ENCODE results near the gene ZNF543.
"Not testable (repeated sequence)": the region's sequence is repeated elsewhere in the genome, so short reads cannot be mapped to it uniquely, and the experiment has no call there.

ZNF543 gene

DNA sequence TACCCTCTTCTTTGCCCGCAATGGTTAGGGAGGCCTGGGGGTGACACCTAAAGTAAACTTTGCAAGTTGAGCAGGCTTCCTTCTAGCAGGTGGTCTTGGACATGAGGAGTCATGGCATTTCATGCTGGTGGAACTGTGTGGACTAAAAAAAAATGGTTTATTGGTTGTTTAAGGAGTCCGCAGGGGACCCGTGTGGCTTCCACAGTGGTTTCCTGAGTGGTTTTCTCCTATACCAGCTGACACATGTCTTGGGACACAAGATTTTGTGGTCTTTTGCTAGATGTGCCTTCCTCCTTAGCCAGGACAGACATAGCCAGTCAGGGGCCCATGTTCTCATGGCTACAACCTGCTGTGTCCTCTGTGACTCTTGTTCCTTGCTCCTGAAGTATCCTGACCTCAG, 1.5 kb downstream of the ZNF543 start:
- DNase-seq, result peak in 1 of 2 experiments; percentile 13

DNA sequence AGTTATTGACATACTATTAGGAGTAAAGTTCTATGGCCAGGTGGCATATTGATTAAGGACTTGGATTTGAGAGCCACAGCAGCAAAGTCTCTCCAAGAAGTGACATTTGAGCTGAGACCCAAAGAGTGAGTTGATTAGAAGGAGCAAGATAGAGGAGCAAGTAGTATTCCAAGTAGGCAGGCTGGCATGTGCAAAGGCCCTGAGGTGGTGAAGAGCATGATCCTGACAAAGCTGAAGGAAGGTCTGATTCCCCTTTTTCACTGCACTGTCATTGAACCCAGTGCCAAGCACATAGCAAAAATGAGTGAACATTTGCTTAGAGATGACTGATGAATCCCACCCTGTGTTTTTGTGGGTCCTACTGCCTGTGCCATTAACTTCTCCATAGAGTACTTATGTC, 4.7 kb downstream of the ZNF543 start:
- DNase-seq, result no peak

DNA sequence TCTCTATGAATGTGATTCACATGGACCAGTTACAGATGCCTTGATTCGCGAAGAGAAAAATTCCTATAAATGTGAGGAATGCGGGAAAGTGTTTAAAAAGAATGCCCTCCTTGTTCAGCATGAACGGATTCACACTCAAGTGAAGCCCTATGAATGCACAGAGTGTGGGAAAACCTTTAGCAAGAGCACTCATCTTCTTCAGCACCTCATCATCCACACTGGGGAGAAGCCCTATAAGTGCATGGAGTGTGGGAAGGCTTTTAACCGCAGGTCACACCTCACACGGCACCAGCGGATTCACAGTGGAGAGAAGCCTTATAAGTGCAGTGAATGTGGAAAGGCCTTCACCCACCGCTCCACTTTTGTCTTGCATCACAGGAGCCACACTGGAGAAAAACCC, 7.7 kb downstream of the ZNF543 start:
- no peak for DNase-seq

DNA sequence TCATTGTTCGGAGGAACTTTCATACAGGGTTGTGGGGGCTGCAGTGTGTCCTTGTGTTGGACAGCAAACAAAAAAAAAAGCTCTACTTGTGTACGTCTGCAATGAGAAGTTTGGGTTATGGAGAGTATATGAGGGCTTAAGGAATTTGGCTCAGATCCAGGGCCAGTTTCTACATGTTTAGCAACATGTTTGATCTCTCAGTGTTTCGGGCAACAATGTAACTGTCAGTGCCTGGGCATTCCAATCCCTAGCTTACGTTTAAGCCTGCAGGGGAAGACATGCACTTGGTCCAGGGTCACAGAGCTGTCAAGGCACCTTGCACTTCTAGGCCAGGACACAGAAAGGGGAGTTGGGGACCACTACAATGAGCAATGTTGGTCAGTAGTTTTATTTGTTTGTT, 13.9 kb downstream of the ZNF543 start:
- no peak for DNase-seq

DNA sequence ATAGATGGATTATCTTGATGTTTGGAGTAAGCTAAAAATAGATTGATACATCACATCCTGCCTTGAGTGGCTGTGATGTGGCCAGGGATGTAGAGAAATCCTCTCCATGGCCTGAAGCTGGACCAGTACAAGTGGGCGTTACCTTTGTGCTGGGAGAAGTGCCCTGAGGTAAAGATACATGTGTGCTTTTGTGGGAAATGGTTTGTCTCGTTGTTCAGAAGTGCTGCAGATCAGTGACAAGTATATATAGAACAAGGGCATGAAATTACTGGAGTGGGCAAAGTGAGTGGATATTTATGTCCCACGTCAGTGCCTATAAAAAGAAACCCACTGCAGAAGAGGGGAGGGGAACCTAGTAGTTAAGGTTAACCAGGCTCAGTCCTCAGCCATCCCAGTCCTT, 18.6 kb downstream of the ZNF543 start:
- DNase-seq, result no peak

DNA sequence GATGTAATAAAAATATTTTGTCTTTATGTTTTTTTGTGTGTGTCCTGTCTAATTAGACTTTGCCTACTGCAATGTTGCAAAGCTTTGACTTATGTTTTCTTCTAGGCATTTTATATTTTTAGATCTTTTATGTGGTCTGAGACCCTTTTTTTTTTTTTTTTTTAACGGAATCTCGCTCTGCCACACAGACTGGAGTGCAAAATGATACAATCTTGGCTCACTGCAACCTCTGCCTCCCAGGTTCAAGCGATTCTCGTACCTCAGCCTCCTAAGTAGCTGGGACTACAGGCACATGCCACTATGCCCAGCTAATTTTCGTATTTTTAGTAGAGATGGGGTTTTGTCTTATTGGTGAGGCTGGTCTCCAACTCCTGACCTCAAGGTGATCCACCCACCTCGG, 22.3 kb downstream of the ZNF543 start:
- DNase-seq, result no peak

DNA sequence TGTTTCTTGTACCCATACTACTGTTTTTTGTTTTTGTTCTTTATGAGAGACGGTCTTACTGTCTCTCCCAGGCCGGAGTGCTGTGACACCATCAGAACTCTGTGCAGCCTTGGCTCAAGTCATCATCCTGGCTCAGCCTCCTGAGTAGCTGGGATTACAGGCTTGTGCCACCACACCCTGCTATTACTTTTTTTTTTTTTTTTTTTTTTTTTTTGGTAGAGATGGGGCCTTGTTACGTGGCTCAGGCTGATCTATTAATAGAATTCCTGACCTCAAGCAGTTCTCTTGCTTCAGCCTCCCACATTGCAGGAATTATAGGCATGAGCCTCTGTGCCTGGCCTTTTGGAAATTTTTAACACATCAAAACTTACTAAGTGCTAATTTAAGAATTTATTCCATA, 27.9 kb downstream of the ZNF543 start:
- DNase-seq, result no peak

DNA sequence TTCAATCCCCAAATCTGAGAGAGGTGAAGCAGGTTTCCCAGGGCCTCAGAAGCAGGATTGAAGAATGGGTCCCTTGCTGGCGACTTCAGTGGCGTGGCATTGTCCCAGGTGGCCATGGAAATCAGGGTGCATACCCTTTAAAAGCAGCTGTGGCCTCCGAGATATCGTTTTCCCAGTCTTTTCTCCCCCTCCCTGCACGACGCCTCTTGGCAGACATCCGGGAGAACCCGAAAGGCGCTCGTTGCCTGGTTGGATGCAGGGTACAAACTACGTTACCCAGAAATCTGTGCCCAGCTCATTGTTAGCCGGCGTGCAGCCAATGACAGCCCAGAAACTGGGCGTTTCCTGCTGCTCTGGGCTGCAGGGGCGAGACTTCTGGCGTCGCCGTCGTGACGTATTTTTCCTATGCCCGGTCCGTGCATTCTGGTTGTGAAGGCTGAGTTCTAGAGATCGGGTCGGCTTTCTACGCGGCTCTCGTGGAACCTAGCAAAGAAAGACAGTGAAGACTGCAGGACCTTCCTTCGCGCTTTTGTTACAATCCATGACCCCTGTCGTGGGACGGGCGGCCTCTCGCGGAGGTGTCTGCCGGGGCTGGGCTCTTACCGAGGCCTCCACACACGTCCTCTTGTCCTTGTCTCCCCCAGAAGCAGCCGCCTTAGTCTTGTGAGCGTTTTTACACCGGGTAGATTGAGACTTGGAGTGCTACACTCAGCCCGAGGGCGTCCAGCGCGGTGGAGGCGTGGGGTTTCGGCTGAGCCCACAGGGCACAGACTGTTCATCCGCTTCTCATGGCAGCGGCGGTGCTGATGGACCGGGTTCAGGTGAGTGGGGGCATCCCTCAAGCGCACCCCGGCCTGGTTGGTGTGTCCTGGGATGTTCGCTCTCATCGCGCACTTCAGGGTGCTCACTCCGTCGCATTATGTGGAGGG, 30.9 kb downstream of the ZNF543 start, which contains the start of gene ZNF304:
ZNF304 (plus strand) TSS at position 395 of the 929 bp plus-strand sequence; CDS start at position 789, 394 bp downstream.
- DNase-seq, result peak; percentile 89 to 90

DNA sequence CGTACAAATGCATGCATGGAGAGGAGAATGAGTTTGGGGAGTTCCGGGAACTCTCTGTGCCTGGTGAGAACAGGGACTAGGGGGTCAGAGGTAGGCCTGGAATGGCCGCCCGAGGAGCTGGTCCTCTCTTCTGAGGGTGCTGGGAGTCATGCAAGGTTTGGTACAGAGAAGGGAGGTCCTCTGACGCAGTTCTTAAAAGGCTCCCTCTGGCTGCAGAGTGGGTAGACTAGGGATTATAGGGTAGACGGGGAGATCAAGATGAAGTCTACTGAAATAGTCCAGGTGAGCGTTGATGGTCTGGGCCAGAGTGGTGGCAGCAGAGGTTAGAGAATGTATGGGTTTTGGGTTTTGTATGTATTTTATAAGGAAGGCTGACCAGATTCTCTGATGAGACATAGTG, 31.6 kb downstream of the ZNF543 start:
- no peak for DNase-seq

DNA sequence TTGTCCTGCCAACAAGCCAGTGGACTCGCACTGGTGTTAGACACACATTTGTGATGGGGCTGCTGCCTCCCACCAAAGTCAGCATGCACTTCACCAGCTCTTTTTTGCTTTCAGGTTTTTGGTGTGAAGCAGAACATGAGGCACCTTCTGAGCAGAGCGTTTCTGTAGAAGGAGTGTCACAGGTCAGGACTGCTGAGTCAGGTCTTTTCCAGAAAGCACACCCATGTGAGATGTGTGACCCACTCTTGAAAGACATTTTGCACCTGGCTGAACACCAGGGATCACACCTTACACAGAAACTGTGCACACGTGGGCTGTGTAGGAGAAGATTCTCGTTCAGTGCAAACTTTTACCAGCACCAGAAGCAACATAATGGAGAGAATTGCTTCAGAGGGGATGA, 35.6 kb downstream of the ZNF543 start:
- no peak for DNase-seq

DNA sequence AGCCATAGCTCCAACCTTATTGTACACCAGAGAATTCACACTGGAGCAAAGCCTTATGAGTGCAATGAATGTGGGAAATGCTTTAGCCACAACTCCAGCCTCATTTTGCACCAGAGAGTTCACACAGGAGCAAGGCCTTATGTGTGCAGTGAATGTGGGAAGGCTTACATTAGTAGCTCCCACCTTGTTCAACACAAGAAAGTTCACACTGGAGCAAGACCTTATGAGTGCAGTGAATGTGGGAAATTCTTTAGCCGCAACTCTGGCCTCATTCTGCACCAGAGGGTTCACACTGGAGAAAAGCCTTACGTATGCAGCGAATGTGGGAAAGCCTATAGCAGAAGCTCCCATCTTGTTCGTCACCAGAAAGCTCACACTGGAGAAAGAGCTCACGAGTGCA, 37.1 kb downstream of the ZNF543 start:
- DNase-seq, result no peak

DNA sequence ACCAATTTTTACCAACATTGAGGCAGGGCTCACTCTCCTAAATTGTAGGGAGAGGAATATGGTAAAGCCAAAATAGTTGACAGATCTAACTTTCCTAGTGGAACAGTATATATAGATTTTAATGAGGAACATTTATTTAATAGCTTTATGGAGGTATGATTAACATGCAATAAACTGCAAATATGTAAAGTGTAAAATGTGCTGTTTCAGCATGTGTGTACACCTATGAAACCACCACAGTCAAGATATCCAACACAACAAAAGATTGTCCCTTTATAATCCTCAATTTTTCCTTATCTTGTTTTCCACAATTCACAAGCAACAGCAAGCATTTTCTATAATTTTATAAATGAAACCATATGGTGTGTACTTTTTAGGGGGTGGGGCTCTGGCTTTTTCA, 39.0 kb downstream of the ZNF543 start:
- no peak for DNase-seq

DNA sequence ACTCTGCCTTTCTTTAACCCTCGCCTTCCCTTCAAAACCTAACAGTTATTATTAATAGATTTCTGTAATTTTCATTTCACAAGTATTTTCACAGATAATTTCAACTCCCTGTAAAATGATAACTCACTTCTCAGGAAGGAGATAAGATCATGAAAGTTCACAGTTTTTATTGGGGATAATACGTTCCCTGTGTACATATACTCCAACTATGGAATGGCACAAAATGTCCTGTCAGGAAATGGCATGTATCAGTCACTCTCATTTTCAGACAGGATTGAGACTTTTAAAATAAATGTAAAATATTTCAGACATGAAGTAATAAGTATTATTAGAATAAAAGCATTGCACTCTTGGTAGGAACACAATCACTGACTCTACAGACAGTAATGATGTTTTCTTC, 42.1 kb downstream of the ZNF543 start:
- no peak for DNase-seq

DNA sequence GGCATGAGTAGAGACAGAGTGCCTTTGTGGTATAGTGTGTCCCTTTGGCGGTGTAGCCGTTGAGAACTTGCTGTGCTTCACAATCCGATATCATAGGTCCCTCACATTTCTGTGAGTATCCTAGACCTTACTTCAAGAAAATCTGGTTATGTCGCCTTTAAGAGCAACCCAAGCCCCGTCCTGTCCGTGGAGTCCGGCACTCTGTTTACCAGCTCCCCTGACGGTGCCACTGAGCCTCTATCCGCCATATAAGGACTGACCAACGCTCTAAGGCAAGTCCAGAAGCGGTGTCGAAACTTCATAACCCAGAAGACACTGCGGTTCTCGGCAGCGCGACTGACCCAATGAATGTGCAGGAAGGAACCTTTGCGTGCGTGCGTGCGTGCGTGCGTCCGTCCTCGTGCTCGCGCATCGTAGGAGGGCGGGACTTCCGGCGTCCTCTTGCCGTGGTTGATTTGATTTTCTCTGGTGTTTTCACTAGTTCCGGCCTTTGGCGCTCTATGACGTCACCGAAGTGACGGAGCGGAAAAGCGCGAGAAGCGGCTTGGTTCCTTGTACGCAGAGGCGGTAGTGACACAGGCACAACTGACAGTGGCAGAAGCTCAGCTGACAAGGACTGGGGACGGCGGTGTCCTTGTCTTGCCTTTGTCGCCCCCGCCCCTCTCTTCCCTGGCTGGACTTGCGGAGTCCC, 42.9 kb downstream of the ZNF543 start, which contains the start of the genes TRAPPC2B and ZNF547:
TRAPPC2B (plus strand) TSS at position 555 of the 691 bp plus-strand sequence. CDS start 1,283 bp downstream, outside the sequence.
ZNF547 (plus strand) TSS at position 555 of the 691 bp plus-strand sequence. CDS start 5,005 bp downstream, outside the sequence.
- DNase-seq, result peak; percentile 93 to 96

DNA sequence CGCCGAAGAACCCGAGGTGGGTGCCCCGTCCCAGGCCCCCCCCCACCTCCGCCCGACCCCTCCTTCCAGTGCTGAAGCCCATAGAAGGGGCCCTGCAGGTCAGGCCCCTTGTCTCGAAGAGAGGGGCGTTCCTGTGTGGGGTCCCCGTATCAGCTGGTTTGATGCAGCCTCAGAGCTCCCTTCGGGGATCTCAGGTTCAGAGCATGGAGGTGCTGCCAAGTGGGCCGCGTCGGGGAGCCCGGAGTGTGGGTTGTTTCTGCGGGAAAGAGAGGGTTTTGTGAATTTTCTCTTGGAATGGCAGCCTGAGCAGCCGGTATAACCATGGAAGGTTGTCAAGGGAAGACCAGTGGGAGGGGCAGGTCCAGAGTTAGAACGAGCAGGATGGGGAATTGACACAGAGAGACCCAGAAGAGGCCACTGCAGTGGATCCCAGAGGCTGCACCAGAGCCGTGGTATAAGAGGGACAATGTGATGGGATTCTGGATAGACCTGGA, 43.5 kb downstream of the ZNF543 start:
- no peak for DNase-seq

DNA sequence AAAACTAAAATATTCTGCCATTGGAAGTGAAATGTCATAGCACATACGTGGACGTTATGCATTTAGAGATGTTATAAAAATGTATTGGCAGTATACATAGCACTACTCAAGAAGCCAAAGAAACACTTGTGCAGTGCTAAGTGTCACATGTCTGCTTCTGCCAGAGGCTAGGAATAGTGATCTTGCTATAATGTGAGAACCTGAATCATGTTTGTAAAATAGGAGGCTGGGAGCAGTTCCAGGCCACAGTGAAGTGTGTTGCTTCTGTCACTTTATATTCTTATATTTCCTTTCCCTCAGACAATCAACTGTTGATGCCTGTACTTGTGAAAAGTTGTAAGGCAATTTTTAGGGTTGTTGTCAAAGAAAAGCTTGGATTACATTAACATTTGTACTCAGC, 46.5 kb downstream of the ZNF543 start:
- no peak for DNase-seq

DNA sequence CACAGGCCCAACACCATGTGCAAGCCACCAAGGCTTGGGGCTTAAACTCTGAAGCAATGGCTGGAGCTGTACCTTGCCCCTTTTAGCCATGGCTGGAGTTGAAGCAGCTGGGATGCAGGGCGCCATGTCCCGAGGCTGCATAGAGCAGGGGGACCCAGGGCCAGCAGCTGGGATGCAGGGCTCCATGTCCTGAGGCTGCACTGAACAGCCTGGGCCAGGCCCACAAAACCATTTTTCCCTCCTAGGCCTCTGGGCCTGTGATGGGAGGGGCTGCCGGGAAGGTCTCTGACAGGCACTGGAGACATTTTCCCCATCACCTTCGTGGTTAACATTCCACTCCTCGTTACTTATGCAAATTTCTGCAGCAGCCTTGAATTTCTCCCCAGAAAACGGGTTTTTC, 53.9 kb downstream of the ZNF543 start:
- DNase-seq, result no peak

DNA sequence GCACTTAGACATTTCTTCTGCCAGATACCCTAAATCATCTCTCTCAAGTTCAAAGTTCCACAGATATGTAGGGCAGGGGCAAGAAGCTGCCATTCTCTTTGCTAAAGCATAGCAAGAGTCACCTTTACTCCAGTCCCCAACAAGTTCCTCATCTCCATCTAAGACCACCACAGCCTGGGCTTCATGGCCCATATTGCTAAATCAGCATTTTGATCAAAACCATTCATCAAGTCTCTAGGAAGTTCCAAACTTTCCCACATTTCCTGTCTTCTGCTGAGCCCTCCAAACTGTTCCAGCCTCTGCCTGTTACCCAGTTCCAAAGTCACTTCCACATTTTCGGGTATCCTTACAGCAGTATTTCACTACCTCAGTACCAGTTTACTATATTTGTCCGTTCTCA, 54.4 kb downstream of the ZNF543 start:
- DNase-seq, result not testable (repeated sequence)

DNA sequence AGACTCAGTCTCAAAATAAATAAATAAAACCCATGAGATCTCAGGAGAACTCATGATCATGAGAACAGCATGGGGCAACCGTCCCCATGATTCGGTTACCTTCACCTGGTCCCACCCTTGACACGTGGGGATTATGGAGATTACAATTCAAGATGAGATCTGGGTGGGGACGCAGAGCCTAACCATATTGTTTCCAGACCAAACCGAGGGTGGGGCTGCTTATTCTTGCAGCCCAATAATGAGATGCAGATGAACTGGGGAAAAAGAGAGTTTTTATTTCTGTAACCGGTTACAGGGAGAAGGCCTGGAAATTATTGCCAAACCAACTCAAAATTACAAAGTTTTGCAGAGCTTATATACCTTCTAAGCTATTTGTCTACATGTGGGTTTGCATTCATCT, 55.9 kb downstream of the ZNF543 start:
- DNase-seq, result no peak

DNA sequence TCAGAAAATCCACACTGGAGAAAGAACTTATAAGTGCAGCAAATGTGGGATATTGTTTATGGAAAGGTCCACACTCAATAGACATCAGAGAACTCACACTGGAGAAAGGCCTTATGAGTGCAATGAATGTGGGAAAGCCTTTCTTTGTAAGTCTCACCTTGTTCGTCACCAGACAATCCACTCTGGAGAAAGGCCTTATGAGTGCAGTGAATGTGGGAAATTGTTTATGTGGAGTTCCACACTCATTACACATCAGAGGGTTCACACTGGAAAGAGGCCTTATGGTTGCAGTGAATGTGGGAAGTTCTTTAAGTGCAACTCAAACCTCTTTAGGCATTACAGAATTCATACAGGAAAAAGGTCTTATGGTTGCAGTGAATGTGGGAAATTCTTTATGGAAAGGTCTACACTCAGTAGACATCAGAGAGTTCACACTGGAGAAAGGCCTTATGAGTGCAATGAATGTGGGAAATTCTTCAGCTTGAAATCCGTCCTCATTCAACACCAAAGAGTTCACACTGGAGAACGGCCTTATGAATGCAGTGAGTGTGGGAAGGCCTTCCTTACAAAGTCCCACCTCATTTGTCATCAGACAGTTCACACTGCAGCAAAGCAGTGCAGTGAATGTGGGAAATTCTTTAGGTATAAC, 57.4 kb downstream of the ZNF543 start:
- DNase-seq, result no peak
